HepG2 (cell line): ENCODE data around the gene PHF19. TPM values are rescaled to one million over a fixed set of nuclear protein-coding genes. Genes with fewer than 3 reads are reported as not detected.

Experiments
- ATAC-seq: fragments of 200-7000 bp; cut with Tn5 transposase; 3 replicates; pipeline ENCODE4 v1.9.1; 2020; ENCODE audit warnings: mild to moderate bottlenecking, moderate library complexity
- BruUV-seq: library from RNA; stranded (reverse); fragments of 400-500 nt; replicated peaks from 2 replicates; lab custom pipeline; 2021; lab: Mats Ljungman, UMichigan
- CTCF ChIA-PET: fragments of 300-600 bp; formaldehyde crosslinking; extraction: SDS; loops from one replicate; lab custom pipeline; 2021; ENCODE audit warnings: low total read pairs, inconsistent platforms, low intra/inter-chr PET ratio; lab: Yijun Ruan, JAX
- POLR2A ChIA-PET: fragments of 350-600 bp; sonication (Branson Sonifier 250); formaldehyde crosslinking; loops from one replicate; lab custom pipeline; 2020; ENCODE audit warnings: antibody characterized with exemption, inconsistent platforms; lab: Yijun Ruan, JAX
- DNase-seq: peaks from one replicate; pipeline ENCODE4 v3.0.0-alpha.2; 2015; ENCODE audit warnings: low spot score
- FAIRE-seq: peaks from 3 replicates; lab custom pipeline; 2011; peaks lifted over from hg19 to GRCh38; lab: Jason Lieb, UNC
- H2AFZ ChIP-seq: one replicate; pipeline ENCODE4 v1.6.1; 2011; ENCODE audit warnings: low read length, inconsistent platforms
- H3K27ac ChIP-seq: fragments of 300-600 bp; 3 replicates; pipeline ENCODE4 v1.8.0; 2011; ENCODE audit warnings: mixed run types, mild to moderate bottlenecking, mixed read lengths, low read length, inconsistent platforms; ENCODE audit not compliant: insufficient read depth; ENCODE audit errors: extremely low read length
- H3K27me3 ChIP-seq, 2 experiments: fragments of 200-600 bp in 1 of 2; 2 replicates in 1 of 2; 3 replicates in 1 of 2; pipeline versions ENCODE4 v1.6.0 to v1.8.0; 2011; ENCODE audit warnings: low read length in 2 of 2, mild to moderate bottlenecking in 2 of 2, moderate library complexity in 2 of 2, inconsistent platforms in 1 of 2; ENCODE audit not compliant: insufficient read depth in 2 of 2, control insufficient read depth in 1 of 2
- H3K36me3 ChIP-seq, 2 experiments: fragments of 200-600 bp in 1 of 2; replicated peaks in 1 of 2; 2 replicates in 1 of 2; 3 replicates in 1 of 2; pipeline versions ENCODE4 v1.5.1 to v1.8.0; 2011; ENCODE audit warnings: low read length in 2 of 2, inconsistent platforms in 1 of 2; ENCODE audit not compliant: insufficient read depth in 2 of 2, control insufficient read depth in 1 of 2
- H3K4me1 ChIP-seq: 2 replicates; pipeline ENCODE4 v1.5.1; 2012; ENCODE audit warnings: low read length, inconsistent platforms; ENCODE audit not compliant: insufficient read depth
- H3K4me2 ChIP-seq: 2 replicates; pipeline ENCODE4 v1.6.0; 2011; ENCODE audit warnings: low read depth, low read length, inconsistent platforms
- H3K4me3 ChIP-seq, 3 experiments: fragments of 200-600 bp in 1 of 3; sonication (generic), shearing (Covaris generic) in 1 of 3; replicated peaks in 1 of 3; 2 replicates each; pipeline ENCODE4 v1.5.1; 2011 to 2016; ENCODE audit warnings: low read length in 3 of 3, inconsistent platforms in 2 of 3, low read depth in 2 of 3, mild to moderate bottlenecking in 2 of 3, control low read depth in 1 of 3, mixed read lengths in 1 of 3; ENCODE audit not compliant: insufficient read depth in 1 of 3
- H3K79me2 ChIP-seq: one replicate; pipeline ENCODE4 v1.6.1; 2011; ENCODE audit warnings: low read length, inconsistent platforms; ENCODE audit not compliant: insufficient read depth
- H3K9ac ChIP-seq: 2 replicates; pipeline ENCODE4 v1.6.0; 2011; ENCODE audit warnings: mild to moderate bottlenecking, low read depth, low read length, inconsistent platforms; ENCODE audit not compliant: insufficient read depth
- H3K9me3 ChIP-seq: 2 replicates; pipeline ENCODE4 v1.5.1; 2012; ENCODE audit warnings: mild to moderate bottlenecking, low read length
- H4K20me1 ChIP-seq: 2 replicates; pipeline ENCODE4 v1.6.0; 2011; ENCODE audit warnings: inconsistent platforms, mild to moderate bottlenecking, low read length, moderate library complexity; ENCODE audit not compliant: insufficient read depth
- CBFB ChIP-seq: sonication (generic); formaldehyde crosslinking; IDR thresholded peaks from 2 replicates; pipeline ENCODE4 v1.4.0; 2020; ENCODE audit warnings: missing genetic modification reagents
- CEBPG ChIP-seq: IDR thresholded peaks from 2 replicates; pipeline ENCODE4 v1.6.1; 2016
- KLF11 ChIP-seq: IDR thresholded peaks from 2 replicates; pipeline ENCODE4 v1.6.1; 2016; ENCODE audit warnings: missing compliant biosample characterization
- MBD4 ChIP-seq: IDR thresholded peaks from 2 replicates; pipeline ENCODE4 v1.6.1; 2012; ENCODE audit warnings: low read length, inconsistent platforms, borderline replicate concordance
- NFYC ChIP-seq: IDR thresholded peaks from 2 replicates; pipeline ENCODE4 v1.6.1; 2016; ENCODE audit warnings: missing genetic modification reagents, missing compliant biosample characterization
- NONO ChIP-seq, 2 experiments: fragments of 450-650 bp in 1 of 2; sonication (generic) in 1 of 2; formaldehyde crosslinking in 1 of 2; IDR thresholded peaks in 1 of 2; conservative IDR thresholded peaks in 1 of 2; 2 replicates each; pipeline versions ENCODE4 v1.6.1 to v1.8.0; 2017 to 2022; ENCODE audit warnings: mild to moderate bottlenecking in 1 of 2, missing genetic modification reagents in 1 of 2, moderate library complexity in 1 of 2
- SNAI1 ChIP-seq: sonication (generic); formaldehyde crosslinking; IDR thresholded peaks from 2 replicates; pipeline ENCODE4 v1.5.0; 2020; ENCODE audit warnings: mild to moderate bottlenecking, missing genetic modification reagents, borderline replicate concordance
- SSRP1 ChIP-seq: IDR thresholded peaks from 2 replicates; pipeline ENCODE4 v1.6.1; 2016; ENCODE audit warnings: control low read depth
- TBP ChIP-seq: sonication (generic); formaldehyde crosslinking; IDR thresholded peaks from 2 replicates; pipeline ENCODE4 v1.5.0; 2020; ENCODE audit warnings: missing genetic modification reagents
- ZC3H13 ChIP-seq: sonication (generic); formaldehyde crosslinking; IDR thresholded peaks from 2 replicates; pipeline ENCODE4 v1.8.1; 2023; ENCODE audit warnings: mild to moderate bottlenecking, missing genetic modification reagents, moderate library complexity
- ZNF329 ChIP-seq: sonication (generic); formaldehyde crosslinking; IDR thresholded peaks from 2 replicates; pipeline ENCODE4 v1.9.0; 2021; ENCODE audit warnings: low read depth, mild to moderate bottlenecking, missing genetic modification reagents
- ZNF530 ChIP-seq: sonication (generic); formaldehyde crosslinking; IDR thresholded peaks from 2 replicates; pipeline ENCODE4 v1.5.0; 2020; ENCODE audit warnings: low read depth, mild to moderate bottlenecking, missing genetic modification reagents
- ZNF891 ChIP-seq: sonication (generic); formaldehyde crosslinking; IDR thresholded peaks from 2 replicates; pipeline ENCODE4 v1.5.0; 2020; ENCODE audit warnings: mild to moderate bottlenecking, missing genetic modification reagents
- ZSCAN9 ChIP-seq: IDR thresholded peaks from 2 replicates; pipeline ENCODE4 v1.6.1; 2016; ENCODE audit warnings: borderline replicate concordance
- whole genome bisulfite sequencing: methylation state at CpG from one replicate; pipeline ENCODE4 v1.1.6; 2017; ENCODE audit warnings: low lambda C conversion rate; 5-methylcytosine and 5-hydroxymethylcytosine counted together
- in situ Hi-C: cut with HindIII; loops from 2 replicates; pipeline ENCODE4 v1.10.0; 2017; ENCODE audit warnings: low pct_unique_long_range_greater_than_20kb; ENCODE audit not compliant: extremely low pct_ligation_motif_present
- intact Hi-C: fragments of 100-400 bp; cut with micrococcal nuclease; formaldehyde crosslinking; loops from one replicate; pipeline ENCODE4 v1.10.0; 2022; ENCODE audit not compliant: unreplicated experiment
- polyA plus RNA-seq, 8 experiments: library from polyadenylated mRNA; depleted of rRNA in 3 of 8; stranded (reverse) in 7 of 8; unstranded in 1 of 8; fragments of >200 nt; fragmentation: Illumina TruSeq in 4 of 8; extraction: Trizol in 4 of 8; gene quantifications; 2 replicates each; pipeline versions ENCODE4 v1.2.1 to v1.2.3, GENCODE V29; 2011 to 2016; ENCODE audit warnings: low read depth in 4 of 8, missing spikeins in 1 of 8, mixed read lengths in 1 of 8; ENCODE audit not compliant: insufficient read depth in 1 of 8
- total RNA-seq, 5 experiments: library from RNA; depleted of rRNA; stranded (reverse); fragments of >200 nt; fragmentation: Illumina TruSeq; extraction: Trizol; gene quantifications; 2 replicates each; pipeline ENCODE4 v1.2.3, GENCODE V29; 2016; ENCODE audit warnings: low read depth in 1 of 5
- TF ChIP-seq, protein P1 (sequence below): sonication (generic); formaldehyde crosslinking; conservative IDR thresholded peaks from 2 replicates; pipeline ENCODE4 v1.4.0; 2020; ENCODE audit warnings: mild to moderate bottlenecking, missing genetic modification reagents, moderate library complexity
- TF ChIP-seq, protein P2 (sequence below): sonication (generic); formaldehyde crosslinking; IDR thresholded peaks from 2 replicates; pipeline ENCODE4 v1.4.0; 2020; ENCODE audit warnings: mild to moderate bottlenecking, missing genetic modification reagents
- TF ChIP-seq, protein P3 (sequence below): sonication (generic); formaldehyde crosslinking; IDR thresholded peaks from 2 replicates; pipeline ENCODE4 v1.4.0; 2020; ENCODE audit warnings: mild to moderate bottlenecking, missing genetic modification reagents

PHF19 gene
- total and polyA plus RNA-seq, 2 of the 13 experiments (the other 11 are each of a cell fraction or from before 2014, with no cell fraction given), result 29.7 to 41.3 TPM

DNA sequence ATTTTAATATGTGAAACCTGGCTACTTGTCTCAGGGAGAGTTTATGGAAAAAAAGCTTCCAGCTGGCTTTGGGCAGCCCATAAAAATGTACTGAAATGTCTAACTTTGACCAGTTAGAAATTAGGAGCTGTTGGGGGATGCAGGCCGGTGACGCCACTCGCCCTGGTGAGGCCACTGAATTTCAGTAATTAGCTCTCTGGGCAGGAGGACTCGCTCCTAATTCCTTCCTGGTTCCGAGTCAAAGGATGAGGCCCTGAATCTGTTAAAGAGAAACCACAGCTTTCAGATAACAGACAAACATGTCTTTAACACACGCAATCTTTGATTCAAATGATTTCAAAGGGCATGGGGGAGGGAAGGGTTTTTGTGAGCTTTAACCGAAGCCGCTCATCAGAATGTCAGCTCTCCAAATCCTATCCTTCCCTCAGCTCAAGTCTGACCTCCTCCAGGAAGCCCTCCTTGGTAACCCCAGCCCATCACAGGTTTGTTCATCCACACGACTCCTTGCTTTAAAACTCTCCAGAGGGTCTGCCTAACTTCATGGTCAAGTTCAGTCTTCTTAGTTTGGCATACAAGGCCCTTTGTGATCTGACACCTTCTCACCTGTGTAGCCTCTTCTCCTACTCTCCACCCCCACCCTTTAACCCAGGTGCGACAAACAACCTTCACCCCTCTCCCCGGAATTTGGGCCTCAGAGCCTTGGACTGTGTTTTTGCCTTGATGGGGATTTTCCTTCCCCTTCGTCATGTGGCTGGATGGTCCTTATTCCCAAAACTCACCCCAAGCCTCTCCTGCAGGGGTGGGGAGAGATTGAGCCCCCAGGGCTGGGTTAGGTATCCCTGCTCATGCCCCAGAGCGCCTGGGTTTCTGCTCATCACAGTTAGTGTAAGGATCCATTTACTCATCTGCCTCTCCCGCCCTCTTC, 13.6 kb upstream of the PHF19 start:
- peak overlapping the region in 2 of 3 experiments; percentile 32 to 41; a peak in 3 of 6 replicates for H3K4me3 ChIP-seq
- H3K79me2 ChIP-seq, result no peaks in the 10 kb centered on the region
- H3K9me3 ChIP-seq, result no peaks in the 10 kb centered on the region
- BruUV-seq, result no TSS peak
- no peak overlapping the region for H2AFZ ChIP-seq
- peaks cover 42% of the 10 kb centered on the region for H3K4me1 ChIP-seq
- FAIRE-seq (no peak), DNase-seq (no peak), ATAC-seq (peak; percentile 20; the same call in 2 of the 3 replicates)
- CTCF ChIA-PET, result no interaction called here
- H3K4me2 ChIP-seq, result peak overlapping the region; percentile 66
- H3K9ac ChIP-seq, result no peak overlapping the region
- H3K27me3 ChIP-seq, result peaks cover 3 to 14% of the 10 kb centered on the region in 2 experiments; a peak in 2 of 5 replicates
- 9% methylated on average over 14 of the region's 14 CpGs for WGBS
- in situ Hi-C loops, result no loop called here
- POLR2A ChIA-PET, result interaction anchor here (1.2 to 1.5 kb wide), 2 partner anchors 39 to 98 kb away, joined by 3 to 5 read pairs; partner anchors contain the start of gene FBXW2
- no peak overlapping the region for H3K27ac ChIP-seq
- no peaks in the 10 kb centered on the region for H3K36me3 ChIP-seq
- intact Hi-C loops, result loop anchor here (5.0 kb wide), 1 partner anchor 37 kb away; the partner anchor contains the start of gene TRAF1
- H4K20me1 ChIP-seq, result no peaks in the 10 kb centered on the region
- TF ChIP-seq NONO (IDR thresholded peaks at IDR 0.05), result no peak
- TF ChIP-seq NONO (CRISPR knock-in tag; conservative IDR thresholded peaks at IDR 0.05), result no peak
- TF ChIP-seq MBD4, result no peak
- no peak for TF ChIP-seq ZSCAN9
- no peak for TF ChIP-seq ZNF530 (CRISPR knock-in tag)
- TF ChIP-seq KLF11 (CRISPR knock-in tag), result no peak
- TF ChIP-seq CBFB (CRISPR knock-in tag), result no peak
- TF ChIP-seq ZNF891 (CRISPR knock-in tag), result no peak
- TF ChIP-seq ZNF329 (CRISPR knock-in tag), result no peak
- TF ChIP-seq, protein P1, sequence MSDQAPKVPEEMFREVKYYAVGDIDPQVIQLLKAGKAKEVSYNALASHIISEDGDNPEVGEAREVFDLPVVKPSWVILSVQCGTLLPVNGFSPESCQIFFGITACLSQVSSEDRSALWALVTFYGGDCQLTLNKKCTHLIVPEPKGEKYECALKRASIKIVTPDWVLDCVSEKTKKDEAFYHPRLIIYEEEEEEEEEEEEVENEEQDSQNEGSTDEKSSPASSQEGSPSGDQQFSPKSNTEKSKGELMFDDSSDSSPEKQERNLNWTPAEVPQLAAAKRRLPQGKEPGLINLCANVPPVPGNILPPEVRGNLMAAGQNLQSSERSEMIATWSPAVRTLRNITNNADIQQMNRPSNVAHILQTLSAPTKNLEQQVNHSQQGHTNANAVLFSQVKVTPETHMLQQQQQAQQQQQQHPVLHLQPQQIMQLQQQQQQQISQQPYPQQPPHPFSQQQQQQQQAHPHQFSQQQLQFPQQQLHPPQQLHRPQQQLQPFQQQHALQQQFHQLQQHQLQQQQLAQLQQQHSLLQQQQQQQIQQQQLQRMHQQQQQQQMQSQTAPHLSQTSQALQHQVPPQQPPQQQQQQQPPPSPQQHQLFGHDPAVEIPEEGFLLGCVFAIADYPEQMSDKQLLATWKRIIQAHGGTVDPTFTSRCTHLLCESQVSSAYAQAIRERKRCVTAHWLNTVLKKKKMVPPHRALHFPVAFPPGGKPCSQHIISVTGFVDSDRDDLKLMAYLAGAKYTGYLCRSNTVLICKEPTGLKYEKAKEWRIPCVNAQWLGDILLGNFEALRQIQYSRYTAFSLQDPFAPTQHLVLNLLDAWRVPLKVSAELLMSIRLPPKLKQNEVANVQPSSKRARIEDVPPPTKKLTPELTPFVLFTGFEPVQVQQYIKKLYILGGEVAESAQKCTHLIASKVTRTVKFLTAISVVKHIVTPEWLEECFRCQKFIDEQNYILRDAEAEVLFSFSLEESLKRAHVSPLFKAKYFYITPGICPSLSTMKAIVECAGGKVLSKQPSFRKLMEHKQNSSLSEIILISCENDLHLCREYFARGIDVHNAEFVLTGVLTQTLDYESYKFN, result no peak
- no peak for TF ChIP-seq ZC3H13 (CRISPR knock-in tag)
- no peak for TF ChIP-seq TBP (CRISPR knock-in tag)
- TF ChIP-seq SNAI1 (CRISPR knock-in tag), result 0 out of 2 replicates have a peak, but pooled peaks have one; percentile 27
- no peak for TF ChIP-seq CEBPG (CRISPR knock-in tag)
- no peak for TF ChIP-seq SSRP1 (CRISPR knock-in tag)
- TF ChIP-seq, protein P2, sequence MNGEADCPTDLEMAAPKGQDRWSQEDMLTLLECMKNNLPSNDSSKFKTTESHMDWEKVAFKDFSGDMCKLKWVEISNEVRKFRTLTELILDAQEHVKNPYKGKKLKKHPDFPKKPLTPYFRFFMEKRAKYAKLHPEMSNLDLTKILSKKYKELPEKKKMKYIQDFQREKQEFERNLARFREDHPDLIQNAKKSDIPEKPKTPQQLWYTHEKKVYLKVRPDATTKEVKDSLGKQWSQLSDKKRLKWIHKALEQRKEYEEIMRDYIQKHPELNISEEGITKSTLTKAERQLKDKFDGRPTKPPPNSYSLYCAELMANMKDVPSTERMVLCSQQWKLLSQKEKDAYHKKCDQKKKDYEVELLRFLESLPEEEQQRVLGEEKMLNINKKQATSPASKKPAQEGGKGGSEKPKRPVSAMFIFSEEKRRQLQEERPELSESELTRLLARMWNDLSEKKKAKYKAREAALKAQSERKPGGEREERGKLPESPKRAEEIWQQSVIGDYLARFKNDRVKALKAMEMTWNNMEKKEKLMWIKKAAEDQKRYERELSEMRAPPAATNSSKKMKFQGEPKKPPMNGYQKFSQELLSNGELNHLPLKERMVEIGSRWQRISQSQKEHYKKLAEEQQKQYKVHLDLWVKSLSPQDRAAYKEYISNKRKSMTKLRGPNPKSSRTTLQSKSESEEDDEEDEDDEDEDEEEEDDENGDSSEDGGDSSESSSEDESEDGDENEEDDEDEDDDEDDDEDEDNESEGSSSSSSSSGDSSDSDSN (CRISPR knock-in tag), result no peak
- TF ChIP-seq, protein P3, sequence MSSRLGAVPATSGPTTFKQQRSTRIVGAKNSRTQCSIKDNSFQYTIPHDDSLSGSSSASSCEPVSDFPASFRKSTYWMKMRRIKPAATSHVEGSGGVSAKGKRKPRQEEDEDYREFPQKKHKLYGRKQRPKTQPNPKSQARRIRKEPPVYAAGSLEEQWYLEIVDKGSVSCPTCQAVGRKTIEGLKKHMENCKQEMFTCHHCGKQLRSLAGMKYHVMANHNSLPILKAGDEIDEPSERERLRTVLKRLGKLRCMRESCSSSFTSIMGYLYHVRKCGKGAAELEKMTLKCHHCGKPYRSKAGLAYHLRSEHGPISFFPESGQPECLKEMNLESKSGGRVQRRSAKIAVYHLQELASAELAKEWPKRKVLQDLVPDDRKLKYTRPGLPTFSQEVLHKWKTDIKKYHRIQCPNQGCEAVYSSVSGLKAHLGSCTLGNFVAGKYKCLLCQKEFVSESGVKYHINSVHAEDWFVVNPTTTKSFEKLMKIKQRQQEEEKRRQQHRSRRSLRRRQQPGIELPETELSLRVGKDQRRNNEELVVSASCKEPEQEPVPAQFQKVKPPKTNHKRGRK, result no peak
- no peak for TF ChIP-seq NFYC (CRISPR knock-in tag)
